ENCODE measurements around the gene TPST1.

Gene TPST1

DNA sequence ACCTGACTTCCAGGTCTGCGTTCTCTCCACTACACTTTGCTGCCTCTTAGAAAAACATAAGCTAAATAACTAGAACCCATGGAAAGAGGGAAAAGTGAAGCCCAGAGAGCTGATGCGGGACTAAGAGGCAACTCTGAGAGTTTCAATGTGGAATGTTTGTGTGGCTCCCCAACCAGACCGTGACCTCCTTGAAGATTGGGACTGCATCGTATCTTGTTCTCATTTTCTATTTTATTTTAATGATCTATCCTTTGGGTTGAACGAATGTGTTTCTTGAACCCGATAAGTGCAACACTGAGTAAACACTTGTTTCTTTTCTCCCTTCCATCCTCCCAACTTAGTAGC lies 77.4 kb downstream of the TPST1 start:
- TF ChIP-seq GATA3 (IDR thresholded peaks at IDR 0.05; ENCODE audit: low read depth, low read length): no peak

DNA sequence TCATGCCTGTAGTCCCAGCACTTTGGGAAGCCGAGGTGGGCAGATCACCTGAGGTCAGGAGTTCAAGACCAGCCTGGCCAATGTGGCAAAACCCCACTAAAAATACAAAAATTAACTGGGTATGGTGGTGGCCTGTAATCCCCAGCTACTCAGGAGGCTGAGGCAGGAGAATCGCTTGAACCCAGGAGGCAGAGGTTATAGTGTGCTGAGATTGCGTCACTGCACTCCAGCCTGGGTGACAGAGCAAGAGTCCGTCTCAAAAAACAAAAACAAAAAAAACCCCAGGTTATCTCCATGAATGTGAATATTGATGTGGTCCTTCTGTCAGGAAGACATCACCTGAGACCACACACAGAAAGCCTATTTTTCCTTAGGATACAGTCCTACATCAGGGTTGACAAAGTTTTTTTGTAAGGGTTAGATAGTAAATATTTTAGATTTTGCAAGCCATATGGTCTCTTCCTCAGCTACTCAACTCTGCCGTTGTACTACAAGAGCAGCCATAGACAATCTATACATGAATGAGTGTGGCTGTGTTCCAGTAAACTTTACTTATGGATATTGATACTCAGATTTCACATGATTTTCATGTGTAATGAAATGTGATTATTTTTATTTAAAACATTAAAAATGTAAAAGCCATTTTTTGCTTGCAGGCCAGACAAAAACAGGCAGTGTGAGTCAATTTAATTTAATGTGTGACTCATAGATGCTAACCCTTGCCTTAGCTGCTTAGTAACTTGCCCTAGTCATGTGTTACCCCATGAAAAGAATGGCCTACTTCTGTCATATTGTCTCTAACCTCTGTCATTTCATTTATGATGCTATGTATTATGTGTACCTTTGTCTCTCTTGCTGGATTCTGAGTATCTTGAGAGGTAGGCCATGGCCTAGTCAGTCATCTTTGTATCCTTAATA lies 78.1 kb downstream of the TPST1 start:
- TF ChIP-seq GATA2 (IDR thresholded peaks at IDR 0.05; ENCODE audit: low read depth, low read length): no peak
- TF ChIP-seq GATA3 (IDR thresholded peaks at IDR 0.05; ENCODE audit: low read depth, low read length): no peak

DNA sequence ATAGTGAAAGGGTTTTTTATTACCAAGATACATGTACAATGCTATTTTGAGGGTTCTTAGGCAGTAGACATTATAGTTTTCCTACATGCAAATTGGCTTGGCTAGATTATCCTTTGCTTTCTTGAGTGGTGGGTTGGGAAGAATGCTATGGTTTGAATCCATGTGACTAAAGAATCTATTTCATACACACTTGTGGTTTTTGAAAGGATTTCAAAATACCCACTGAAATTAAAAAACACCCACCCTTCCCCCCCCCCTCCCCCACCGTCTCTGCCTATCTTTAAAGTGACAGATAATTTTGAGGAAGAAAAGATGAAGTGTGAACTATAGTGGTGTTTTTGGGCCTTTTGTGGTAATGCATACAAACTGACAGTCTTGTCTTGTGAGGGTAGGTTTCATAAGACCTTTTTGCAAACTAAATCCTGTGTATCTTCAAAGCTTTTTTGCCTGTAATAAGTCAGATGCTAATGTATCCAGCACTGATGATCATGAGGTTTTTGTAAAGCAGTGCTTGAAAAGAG lies 90.9 kb downstream of the TPST1 start:
- TF ChIP-seq GATA3 (IDR thresholded peaks at IDR 0.05; ENCODE audit: low read depth, low read length): no peak
- TF ChIP-seq GATA2 (IDR thresholded peaks at IDR 0.05; ENCODE audit: low read depth, low read length): no peak

DNA sequence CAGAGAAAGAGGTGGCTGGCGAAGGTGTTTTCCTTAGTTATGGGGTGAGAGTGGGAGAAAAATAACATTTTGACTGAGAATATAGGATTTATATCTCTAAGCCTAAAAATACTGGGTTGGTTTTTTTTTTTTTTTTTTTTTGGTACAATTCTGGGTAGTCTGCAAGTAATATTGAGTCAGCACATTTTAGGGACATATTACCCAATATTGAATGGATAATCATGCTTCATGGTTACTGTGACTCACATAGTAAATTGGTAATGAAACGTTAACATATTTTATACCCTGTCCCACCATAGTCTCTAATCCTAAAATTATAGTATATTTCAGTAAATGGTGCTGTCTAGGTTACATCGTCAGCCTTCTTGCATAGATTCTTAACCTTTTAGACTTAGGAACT lies 91.4 kb downstream of the TPST1 start:
- TF ChIP-seq GATA3 (IDR thresholded peaks at IDR 0.05; ENCODE audit: low read depth, low read length) (no peak), GATA2 (IDR thresholded peaks at IDR 0.05; ENCODE audit: low read depth, low read length) (no peak)

DNA sequence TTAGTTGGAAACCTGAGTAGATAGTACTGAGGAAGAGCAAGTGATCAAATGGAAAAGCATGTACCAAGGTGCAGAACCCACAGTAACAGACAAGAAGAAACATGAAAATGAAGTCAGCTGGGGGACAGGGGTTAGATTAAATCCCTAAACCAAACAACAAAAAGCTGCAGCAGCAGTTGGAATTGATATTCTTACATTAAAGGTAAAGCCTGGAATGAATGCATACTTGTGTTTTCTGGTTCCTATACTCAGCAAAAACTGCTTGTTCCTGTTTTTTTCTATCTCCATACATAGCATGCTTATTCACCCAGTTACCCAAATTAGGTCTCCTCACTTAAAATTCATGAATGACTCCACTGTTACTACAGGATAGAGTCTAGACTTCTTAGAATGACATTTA lies 92.4 kb downstream of the TPST1 start:
- no peak for TF ChIP-seq GATA2 (IDR thresholded peaks at IDR 0.05; ENCODE audit: low read depth, low read length)
- TF ChIP-seq GATA3 (IDR thresholded peaks at IDR 0.05; ENCODE audit: low read depth, low read length): no peak

DNA sequence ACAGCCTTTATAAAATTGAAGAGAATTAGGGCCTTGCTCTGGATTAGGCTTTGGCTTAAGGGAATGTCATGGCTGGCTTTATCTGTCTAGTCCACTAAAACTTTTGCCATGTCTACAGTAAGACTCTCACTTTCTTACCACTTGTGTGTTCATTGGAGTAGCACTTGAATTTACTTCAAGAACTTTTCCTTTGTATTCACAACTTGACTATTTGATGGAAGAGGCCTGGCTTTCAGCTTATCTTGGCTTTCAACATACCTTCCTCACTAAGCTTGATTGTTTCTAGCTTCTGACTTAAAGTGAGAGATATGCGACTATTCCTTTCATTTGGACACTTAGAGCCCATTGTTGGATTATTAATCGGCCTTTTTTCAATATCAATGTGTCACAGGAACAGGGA lies 96.1 kb downstream of the TPST1 start:
- no peak for TF ChIP-seq GATA2 (IDR thresholded peaks at IDR 0.05; ENCODE audit: low read depth, low read length)
- no peak for TF ChIP-seq GATA3 (IDR thresholded peaks at IDR 0.05; ENCODE audit: low read depth, low read length)

DNA sequence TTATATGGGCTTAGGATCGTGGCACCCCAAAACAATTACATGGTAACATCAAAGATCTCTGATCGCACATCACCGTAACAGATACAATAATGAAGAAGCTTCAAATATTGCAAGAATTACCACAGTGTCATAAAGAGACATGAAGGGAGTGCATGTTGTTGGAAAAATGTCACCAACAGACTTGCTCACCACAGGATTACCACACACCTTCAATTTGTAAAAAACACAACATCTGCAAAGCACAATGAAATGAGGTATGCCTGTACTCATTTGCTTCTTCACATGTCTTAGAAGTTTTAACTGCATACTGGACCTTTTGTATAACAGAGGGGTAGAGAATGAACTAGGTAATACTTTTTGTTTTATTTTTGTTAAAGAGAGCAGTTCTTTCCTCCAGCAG lies 96.6 kb downstream of the TPST1 start:
- TF ChIP-seq GATA3 (IDR thresholded peaks at IDR 0.05; ENCODE audit: low read depth, low read length) (no peak), GATA2 (IDR thresholded peaks at IDR 0.05; ENCODE audit: low read depth, low read length) (no peak)

DNA sequence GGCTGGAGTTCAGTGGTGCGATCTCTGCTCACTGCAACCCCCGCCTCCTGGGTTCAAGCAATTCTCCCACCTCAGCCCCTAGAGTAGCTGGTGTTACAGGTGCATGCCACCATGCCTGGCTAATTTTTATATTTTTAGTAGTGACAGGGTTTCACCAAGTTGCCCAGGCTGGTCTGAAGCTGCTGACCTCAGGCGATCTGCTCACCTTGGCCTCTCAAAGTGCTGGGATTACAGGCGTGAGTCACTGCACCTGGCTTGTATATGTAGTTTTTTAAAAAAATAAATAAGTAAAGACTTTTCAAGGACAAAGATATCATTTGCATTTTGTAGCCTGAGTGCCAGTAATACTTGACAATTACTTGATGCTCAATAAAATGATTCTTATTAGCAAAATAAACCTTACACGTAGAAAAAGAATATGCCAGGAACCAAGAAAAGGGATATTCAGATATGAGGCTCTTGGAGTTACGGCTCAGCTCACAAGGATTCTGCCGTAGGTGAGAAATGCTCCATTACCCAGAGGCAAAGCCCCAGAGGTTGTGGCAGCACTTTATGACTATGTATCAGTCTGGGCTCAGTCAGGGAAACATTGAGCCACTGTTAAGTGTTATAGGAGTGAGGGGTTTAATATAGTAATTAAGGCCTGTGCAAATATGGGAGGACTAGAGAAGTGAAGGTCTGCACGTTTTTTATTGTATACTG lies 98.5 kb downstream of the TPST1 start:
- TF ChIP-seq GATA3 (IDR thresholded peaks at IDR 0.05; ENCODE audit: low read depth, low read length): no peak
- TF ChIP-seq GATA2 (IDR thresholded peaks at IDR 0.05; ENCODE audit: low read depth, low read length): no peak

DNA sequence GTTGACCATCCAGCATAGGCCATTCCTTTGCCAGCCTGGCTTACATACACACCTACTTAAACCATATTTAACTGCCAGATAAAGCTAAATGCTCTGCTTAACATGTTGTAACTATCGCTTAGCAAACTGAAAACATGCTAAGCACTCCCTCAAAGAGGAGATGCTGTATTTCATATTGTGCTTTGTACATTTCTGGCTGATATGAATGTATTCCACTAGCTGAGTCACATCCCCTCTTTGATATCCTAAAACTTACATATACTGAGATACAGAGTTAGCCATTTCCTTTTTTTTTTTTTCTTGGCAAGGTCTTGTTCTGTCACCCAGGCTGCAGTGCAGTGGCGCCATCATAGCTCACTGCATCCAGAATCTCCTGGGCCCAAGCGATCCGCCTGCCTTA lies 99.4 kb downstream of the TPST1 start:
- TF ChIP-seq GATA3 (IDR thresholded peaks at IDR 0.05; ENCODE audit: low read depth, low read length) (no peak), GATA2 (IDR thresholded peaks at IDR 0.05; ENCODE audit: low read depth, low read length) (no peak)

DNA sequence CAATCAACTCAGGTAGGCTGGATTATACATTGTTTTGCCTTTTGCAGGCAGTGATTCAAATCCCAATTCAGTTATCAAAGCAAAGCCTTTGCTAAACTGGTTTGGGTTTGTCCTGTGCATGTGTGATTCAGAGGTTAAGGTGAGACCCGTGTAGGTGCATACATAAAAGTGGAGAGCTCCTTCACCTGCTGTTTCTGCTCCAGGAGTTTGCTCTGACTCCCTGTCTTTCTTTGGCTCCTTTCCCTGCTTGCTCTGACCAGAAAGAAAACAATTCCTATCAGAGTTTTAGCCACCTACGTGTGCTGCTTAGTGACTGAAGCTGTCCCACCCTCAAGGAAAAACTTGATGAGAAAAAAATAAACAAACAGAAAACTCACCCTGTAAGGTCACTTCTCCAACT lies 101.1 kb downstream of the TPST1 start:
- TF ChIP-seq GATA2 (IDR thresholded peaks at IDR 0.05; ENCODE audit: low read depth, low read length) (no peak), GATA3 (IDR thresholded peaks at IDR 0.05; ENCODE audit: low read depth, low read length) (no peak)

DNA sequence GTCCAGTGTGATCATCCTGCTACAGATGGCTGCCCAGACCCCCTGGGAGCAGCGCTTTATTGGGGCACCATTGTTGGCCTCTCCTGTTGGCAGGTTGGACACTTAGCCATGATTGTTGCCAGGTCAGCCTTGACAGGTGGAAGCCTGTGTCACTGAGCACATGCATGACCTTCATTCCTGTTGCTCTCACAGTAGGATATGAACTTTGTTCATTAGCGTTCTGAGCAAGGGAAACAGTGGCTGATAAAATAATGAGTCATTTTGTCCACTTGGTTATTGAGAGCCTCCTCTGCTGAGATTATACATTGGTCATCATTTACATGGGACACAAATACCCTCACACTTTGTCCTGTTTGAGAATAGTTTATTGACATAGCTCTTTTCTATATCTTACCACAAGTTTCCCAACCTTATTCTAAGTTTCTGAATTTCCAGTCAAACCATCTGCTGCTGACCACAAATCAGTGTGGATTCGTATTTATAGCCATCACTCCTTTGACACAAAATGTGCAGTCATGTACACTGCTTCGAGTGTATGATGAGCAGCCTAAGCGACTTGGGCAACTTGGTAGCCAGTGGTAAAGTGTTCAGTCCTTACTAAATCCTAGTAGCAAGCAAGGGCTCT lies 102.6 kb downstream of the TPST1 start:
- no peak for TF ChIP-seq GATA2 (IDR thresholded peaks at IDR 0.05; ENCODE audit: low read depth, low read length)
- no peak for TF ChIP-seq GATA3 (IDR thresholded peaks at IDR 0.05; ENCODE audit: low read depth, low read length)

DNA sequence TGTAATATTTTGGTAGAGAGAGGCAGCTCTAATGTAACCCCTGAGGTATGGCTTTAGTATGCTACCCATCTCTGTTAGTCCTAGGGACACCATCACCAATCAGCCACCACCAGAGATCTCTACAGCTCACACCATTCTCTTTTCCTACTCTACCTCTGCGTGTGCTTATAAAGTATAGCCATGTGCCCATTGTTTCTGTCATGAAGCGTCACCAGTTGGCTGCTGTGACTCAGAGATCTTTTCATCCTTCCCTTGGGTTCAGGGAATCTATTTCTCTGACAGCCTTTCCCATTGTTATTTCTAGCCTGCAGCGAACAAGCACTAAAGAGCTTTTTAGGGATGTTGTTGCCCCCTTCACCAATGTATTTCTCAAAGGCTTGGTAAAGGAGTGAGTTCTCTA lies 103.3 kb downstream of the TPST1 start:
- TF ChIP-seq GATA2 (IDR thresholded peaks at IDR 0.05; ENCODE audit: low read depth, low read length): no peak
- no peak for TF ChIP-seq GATA3 (IDR thresholded peaks at IDR 0.05; ENCODE audit: low read depth, low read length)

DNA sequence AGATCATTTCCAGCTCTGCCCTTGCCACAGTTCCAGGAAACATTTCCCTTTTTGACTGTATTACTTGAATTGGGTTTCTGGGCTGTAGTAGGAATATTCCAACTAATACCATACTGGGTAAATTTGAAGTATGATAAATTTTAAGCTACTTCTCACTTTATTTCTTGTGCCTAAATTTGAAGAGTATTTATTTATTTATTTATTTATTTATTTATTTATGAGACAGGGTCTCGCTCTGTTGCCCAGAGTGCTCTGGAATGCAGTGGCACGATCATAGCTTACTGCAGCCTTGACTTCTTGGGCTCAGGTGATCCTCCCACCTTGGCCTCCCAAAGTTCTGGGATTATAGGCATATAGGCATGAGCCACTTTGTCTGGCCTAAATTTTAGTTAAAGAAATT lies 105.5 kb downstream of the TPST1 start:
- no peak for TF ChIP-seq GATA3 (IDR thresholded peaks at IDR 0.05; ENCODE audit: low read depth, low read length)
- no peak for TF ChIP-seq GATA2 (IDR thresholded peaks at IDR 0.05; ENCODE audit: low read depth, low read length)

DNA sequence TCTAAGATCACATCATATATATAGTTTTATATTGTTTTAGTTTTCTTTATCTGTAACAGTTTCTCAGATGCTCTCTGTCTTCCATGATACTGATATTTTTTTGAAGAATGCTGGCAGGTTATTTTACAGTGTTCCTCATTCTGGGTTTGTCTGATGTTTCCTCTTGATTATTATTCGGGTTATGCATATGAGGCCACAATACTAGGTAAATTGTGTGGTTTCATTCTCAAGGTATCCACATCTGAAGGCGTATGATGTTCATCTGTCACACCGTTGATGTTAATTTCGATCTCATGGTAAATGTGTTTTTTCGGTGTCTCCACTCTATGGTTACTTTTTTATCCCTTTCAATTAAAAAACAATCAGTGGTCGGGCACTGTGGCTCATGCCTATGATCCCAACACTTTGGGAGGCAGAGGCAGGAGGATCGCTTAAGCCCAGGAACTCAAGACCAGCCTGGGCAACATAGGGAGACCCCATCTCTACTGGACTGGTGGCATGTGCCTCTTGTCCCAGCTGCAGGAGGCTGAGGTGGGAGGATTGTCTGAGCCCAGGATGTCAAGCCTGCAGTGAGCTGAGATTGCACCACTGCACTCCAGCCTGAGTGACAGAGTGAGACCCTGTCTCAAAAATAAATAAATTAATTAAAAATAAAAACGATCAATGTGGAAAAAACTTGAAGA lies 108.9 kb downstream of the TPST1 start:
- TF ChIP-seq GATA2 (IDR thresholded peaks at IDR 0.05; ENCODE audit: low read depth, low read length) (no peak), GATA3 (IDR thresholded peaks at IDR 0.05; ENCODE audit: low read depth, low read length) (no peak)
